ENCODE data around the gene SMAD7. TPM values are rescaled to one million over a fixed set of nuclear protein-coding genes. Genes with fewer than 3 reads are reported as not detected.
A peak's percentile ranks its signal among the peaks of the same experiment; 100 is the strongest.

Gene SMAD7
- polyA plus RNA-seq, 3 donors = 1.4 to 9.4 (median 1.5) TPM

- Histone ChIP-seq H3K27ac (ENCODE audit: low read depth in 1 of 2, low read length in 2 of 2) (peak overlapping the region; percentile 97), H3K27me3 (ENCODE audit: control insufficient read depth in 2 of 2, insufficient read depth in 2 of 2, low read length in 2 of 2) (peaks cover 0 to 2% of the 10 kb centered on the region in 2 donors), H2AFZ (ENCODE audit: insufficient read depth, low read depth, low read length, poor library complexity, severe bottlenecking) (peak overlapping the region; percentile 90), H3K9ac (ENCODE audit: insufficient read depth, low read length, poor library complexity, severe bottlenecking) (peak overlapping the region; percentile 86), H3K36me3 (replicated peaks in 1 of 2; ENCODE audit: control insufficient read depth in 1 of 2, insufficient read depth in 2 of 2, low read length in 2 of 2) (peaks cover 0 to 6% of the 10 kb centered on the region in 2 donors), H3K79me2 (ENCODE audit: insufficient read depth, low read length) (peaks cover 45% of the 10 kb centered on the region), H3K4me2 (replicated peaks; ENCODE audit: extremely low read depth, low read length, poor library complexity, severe bottlenecking) (peak overlapping the region; percentile 100), H3K4me1 (ENCODE audit: control insufficient read depth in 1 of 2, insufficient read depth in 2 of 2, low read length in 2 of 2) (peaks cover 26 to 44% of the 10 kb centered on the region in 2 donors), H3K4me3 (replicated peaks in 1 of 3; ENCODE audit: low read depth in 2 of 3, low read length in 3 of 3) (peak overlapping the region; percentile 58 to 93 (median 79)), H4K20me1 (ENCODE audit: insufficient read depth, low read length) (peaks cover 44% of the 10 kb centered on the region), H3K9me3 (replicated peaks in 1 of 2; ENCODE audit: control insufficient read depth in 1 of 2, insufficient read depth in 1 of 2, low read length in 2 of 2) (no peaks in the 10 kb centered on the region)
- intact Hi-C loops (cut with micrococcal nuclease) = loop anchor here (5.0 to 10.0 kb wide), 4 partner anchors 41 to 543 kb away; partner anchors contain the start of gene RPL17 (in 1 of the 2)
- Mint-ChIP-seq H3K27me3 (ENCODE audit: low read depth in 3 of 3) (peaks cover 6 to 17% (median 12%) of the 10 kb centered on the region in 3 donors), H3K4me3 (peak overlapping the region; percentile 94 to 95), H3K27ac (peak overlapping the region; percentile 97 to 99 (median 98)), H3K4me1 (peaks cover 40% of the 10 kb centered on the region), H3K36me3 (peaks cover 15 to 16% of the 10 kb centered on the region in 2 donors), H3K9me3 (no peaks in the 10 kb centered on the region)
- TF ChIP-seq CTCF (IDR thresholded peaks at IDR 0.05) = peak; percentile 10
- under 1% methylated on average over 68 of the region's 106 CpGs for WGBS (ENCODE audit: insufficient coverage)
- peak; percentile 89 to 93 (median 90) for DNase-seq
These were observed 902 bp upstream of the SMAD7 start for GRCh38 chr18:48951448-48952286.

DNA sequence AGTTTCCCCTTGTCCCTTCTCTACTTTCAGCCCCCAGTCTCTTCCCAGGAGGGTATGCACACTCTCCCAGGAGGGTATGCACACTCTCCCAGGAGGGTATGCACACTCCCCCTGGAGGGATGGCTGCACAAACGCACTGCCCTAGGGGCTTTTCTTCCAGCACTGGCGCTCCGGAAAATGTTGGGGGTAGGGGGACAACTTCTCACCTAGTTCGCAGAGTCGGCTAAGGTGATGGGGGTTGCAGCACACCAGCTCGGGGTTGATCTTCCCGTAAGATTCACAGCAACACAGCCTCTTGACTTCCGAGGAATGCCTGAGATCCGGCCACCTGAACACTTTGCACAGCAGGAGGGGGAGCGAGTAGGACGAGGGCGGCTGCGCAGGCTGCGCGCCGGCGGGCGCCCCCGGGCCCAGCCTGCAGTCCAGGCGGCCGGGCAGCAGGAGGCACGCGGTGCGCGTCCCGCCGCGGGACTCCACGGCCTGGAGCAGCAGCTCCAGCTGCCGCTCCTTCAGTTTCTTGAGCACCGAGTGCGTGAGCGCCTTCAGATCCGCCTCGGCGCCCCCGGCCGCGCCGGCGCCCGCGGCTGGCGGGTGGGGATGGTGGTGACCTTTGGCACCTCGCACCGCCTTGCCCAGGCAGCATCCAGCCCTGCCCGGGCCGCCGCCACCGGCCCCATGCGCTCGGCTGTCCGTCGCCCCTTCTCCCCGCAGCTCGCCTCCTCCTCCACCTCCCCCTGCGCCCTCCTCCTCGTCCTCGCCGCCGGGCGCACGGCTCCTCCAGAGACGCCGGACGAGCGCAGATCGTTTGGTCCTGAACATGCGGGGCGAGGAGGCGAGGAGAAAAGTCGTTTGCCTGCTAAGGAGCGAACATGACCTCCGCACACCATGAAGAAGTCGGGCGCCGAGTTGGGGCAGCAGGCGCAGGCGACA is 894 bp downstream of the SMAD7 start:
- H3K79me2 ChIP-seq (ENCODE audit: insufficient read depth, low read length) = peaks cover 63% of the 10 kb centered on the region
- Mint-ChIP-seq H3K9me3 (no peaks in the 10 kb centered on the region), H3K4me3 (peak overlapping the region; percentile 98), H3K27ac (peak overlapping the region in 5 of 7 donors; percentile 49 to 84 (median 70)), H3K27me3 (ENCODE audit: low read depth in 3 of 3) (peaks cover 5 to 22% (median 6%) of the 10 kb centered on the region in 3 donors), H3K36me3 (peaks cover 31 to 34% of the 10 kb centered on the region in 2 donors), H3K4me1 (peaks cover 45% of the 10 kb centered on the region)
- H3K4me2 ChIP-seq (replicated peaks; ENCODE audit: extremely low read depth, low read length, poor library complexity, severe bottlenecking) = peak overlapping the region; percentile 100
- peak overlapping the region in 1 of 2 donors; percentile 70 for H3K27ac ChIP-seq (ENCODE audit: low read depth in 1 of 2, low read length in 2 of 2)
- intact Hi-C loops (cut with micrococcal nuclease) = loop anchor here (5.0 to 10.0 kb wide), 6 partner anchors 42 to 545 kb away; partner anchors contain the start of gene RPL17 (in 1 of the 2)
- H3K27me3 ChIP-seq (ENCODE audit: control insufficient read depth in 2 of 2, insufficient read depth in 2 of 2, low read length in 2 of 2) = peaks cover 0 to 2% of the 10 kb centered on the region in 2 donors
- peaks cover 0 to 24% of the 10 kb centered on the region in 2 donors for H3K36me3 ChIP-seq (replicated peaks in 1 of 2; ENCODE audit: control insufficient read depth in 1 of 2, insufficient read depth in 2 of 2, low read length in 2 of 2)
- peaks cover 62% of the 10 kb centered on the region for H4K20me1 ChIP-seq (ENCODE audit: insufficient read depth, low read length)
- WGBS (ENCODE audit: insufficient coverage) = under 1% methylated on average over 74 of the region's 79 CpGs
- peak overlapping the region; percentile 62 for H2AFZ ChIP-seq (ENCODE audit: insufficient read depth, low read depth, low read length, poor library complexity, severe bottlenecking)
- DNase-seq = peak; percentile 32 to 52 (median 40)
- peak; percentile 47 for TF ChIP-seq CTCF (IDR thresholded peaks at IDR 0.05)
- H3K4me3 ChIP-seq (replicated peaks in 1 of 3; ENCODE audit: low read depth in 2 of 3, low read length in 3 of 3) = peak overlapping the region; percentile 78 to 95 (median 93)
- no peaks in the 10 kb centered on the region for H3K9me3 ChIP-seq (replicated peaks in 1 of 2; ENCODE audit: control insufficient read depth in 1 of 2, insufficient read depth in 1 of 2, low read length in 2 of 2)
- peaks cover 26 to 52% of the 10 kb centered on the region in 2 donors for H3K4me1 ChIP-seq (ENCODE audit: control insufficient read depth in 1 of 2, insufficient read depth in 2 of 2, low read length in 2 of 2)
- H3K9ac ChIP-seq (ENCODE audit: insufficient read depth, low read length, poor library complexity, severe bottlenecking) = peak overlapping the region; percentile 80
